Measurements from ENCODE around the gene CLSTN3. TPM values are rescaled to one million over a fixed set of nuclear protein-coding genes. Genes with fewer than 3 reads are reported as not detected.

Gene CLSTN3
- total and polyA plus RNA-seq, 2 of the 13 experiments (the other 11 are each of a cell fraction or from before 2014, with no cell fraction given) = 26.2 to 94.1 TPM

DNA sequence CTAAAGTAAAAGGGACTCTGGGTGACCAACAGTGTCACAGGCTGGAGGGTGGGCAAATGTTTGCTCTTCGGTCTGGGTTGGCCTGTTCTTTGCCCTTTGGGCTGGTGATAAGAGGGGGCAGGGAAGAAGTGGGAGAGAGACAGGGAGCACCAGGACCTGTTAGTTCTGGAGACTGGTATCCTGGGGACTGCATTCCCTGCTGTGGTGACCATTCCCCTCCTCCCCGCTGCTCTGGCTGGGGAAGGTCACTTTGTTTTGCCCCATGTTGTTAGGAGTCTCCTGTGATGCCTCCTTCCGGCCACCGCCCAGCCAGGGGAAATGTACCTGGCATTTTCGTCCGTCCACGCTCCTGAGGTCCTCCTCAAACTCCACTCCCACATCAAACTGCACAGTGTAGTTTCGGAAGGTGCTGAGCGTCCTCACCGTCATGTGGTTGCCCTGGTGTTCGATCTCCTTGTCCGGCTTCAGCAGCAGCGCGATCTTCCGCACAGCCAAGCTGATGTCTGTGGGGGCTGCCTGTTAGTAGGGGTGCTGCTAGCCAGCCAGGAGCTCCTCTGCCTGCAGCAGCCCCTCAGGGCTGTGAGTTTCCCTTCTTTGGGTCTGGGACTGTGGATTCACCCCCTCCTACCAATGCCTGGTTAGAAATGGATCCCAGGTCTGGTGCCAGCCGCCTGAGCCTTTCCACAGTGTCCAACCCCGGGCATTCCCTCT is 2.1 kb upstream of the CLSTN3 start (continued):
- TF ChIP-seq BRF2 (CRISPR knock-in tag; IDR thresholded peaks at IDR 0.05) = 0 out of 2 replicates have a peak, but pooled peaks have one; percentile 34
- TF ChIP-seq TEAD3 (CRISPR knock-in tag; optimal IDR thresholded peaks at IDR 0.05; ENCODE audit: borderline replicate concordance) = peak; percentile 63
- 0 out of 4 replicates have a peak, but pooled peaks of 1 of the 2 experiments have one; percentile 29 for TF ChIP-seq NR2F1 (CRISPR knock-in tag; IDR thresholded peaks at IDR 0.05)
- TF ChIP-seq, protein P1, sequence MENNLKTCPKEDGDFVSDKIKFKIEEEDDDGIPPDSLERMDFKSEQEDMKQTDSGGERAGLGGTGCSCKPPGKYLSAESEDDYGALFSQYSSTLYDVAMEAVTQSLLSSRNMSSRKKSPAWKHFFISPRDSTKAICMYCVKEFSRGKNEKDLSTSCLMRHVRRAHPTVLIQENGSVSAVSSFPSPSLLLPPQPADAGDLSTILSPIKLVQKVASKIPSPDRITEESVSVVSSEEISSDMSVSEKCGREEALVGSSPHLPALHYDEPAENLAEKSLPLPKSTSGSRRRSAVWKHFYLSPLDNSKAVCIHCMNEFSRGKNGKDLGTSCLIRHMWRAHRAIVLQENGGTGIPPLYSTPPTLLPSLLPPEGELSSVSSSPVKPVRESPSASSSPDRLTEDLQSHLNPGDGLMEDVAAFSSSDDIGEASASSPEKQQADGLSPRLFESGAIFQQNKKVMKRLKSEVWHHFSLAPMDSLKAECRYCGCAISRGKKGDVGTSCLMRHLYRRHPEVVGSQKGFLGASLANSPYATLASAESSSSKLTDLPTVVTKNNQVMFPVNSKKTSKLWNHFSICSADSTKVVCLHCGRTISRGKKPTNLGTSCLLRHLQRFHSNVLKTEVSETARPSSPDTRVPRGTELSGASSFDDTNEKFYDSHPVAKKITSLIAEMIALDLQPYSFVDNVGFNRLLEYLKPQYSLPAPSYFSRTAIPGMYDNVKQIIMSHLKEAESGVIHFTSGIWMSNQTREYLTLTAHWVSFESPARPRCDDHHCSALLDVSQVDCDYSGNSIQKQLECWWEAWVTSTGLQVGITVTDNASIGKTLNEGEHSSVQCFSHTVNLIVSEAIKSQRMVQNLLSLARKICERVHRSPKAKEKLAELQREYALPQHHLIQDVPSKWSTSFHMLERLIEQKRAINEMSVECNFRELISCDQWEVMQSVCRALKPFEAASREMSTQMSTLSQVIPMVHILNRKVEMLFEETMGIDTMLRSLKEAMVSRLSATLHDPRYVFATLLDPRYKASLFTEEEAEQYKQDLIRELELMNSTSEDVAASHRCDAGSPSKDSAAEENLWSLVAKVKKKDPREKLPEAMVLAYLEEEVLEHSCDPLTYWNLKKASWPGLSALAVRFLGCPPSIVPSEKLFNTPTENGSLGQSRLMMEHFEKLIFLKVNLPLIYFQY (CRISPR knock-in tag; IDR thresholded peaks at IDR 0.05; ENCODE audit: borderline replicate concordance) = peak; percentile 38; the same call in 1 of the 2 replicates
- TF ChIP-seq, protein P2, sequence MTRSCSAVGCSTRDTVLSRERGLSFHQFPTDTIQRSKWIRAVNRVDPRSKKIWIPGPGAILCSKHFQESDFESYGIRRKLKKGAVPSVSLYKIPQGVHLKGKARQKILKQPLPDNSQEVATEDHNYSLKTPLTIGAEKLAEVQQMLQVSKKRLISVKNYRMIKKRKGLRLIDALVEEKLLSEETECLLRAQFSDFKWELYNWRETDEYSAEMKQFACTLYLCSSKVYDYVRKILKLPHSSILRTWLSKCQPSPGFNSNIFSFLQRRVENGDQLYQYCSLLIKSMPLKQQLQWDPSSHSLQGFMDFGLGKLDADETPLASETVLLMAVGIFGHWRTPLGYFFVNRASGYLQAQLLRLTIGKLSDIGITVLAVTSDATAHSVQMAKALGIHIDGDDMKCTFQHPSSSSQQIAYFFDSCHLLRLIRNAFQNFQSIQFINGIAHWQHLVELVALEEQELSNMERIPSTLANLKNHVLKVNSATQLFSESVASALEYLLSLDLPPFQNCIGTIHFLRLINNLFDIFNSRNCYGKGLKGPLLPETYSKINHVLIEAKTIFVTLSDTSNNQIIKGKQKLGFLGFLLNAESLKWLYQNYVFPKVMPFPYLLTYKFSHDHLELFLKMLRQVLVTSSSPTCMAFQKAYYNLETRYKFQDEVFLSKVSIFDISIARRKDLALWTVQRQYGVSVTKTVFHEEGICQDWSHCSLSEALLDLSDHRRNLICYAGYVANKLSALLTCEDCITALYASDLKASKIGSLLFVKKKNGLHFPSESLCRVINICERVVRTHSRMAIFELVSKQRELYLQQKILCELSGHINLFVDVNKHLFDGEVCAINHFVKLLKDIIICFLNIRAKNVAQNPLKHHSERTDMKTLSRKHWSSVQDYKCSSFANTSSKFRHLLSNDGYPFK (CRISPR knock-in tag; IDR thresholded peaks at IDR 0.05; ENCODE audit: borderline replicate concordance) = peak; percentile 59; the same call in 1 of the 2 replicates
- TF ChIP-seq NFE2 (CRISPR knock-in tag; IDR thresholded peaks at IDR 0.05) = no peak
- peak; percentile 34; the same call in 1 of the 2 replicates for TF ChIP-seq ZNF616 (CRISPR knock-in tag; IDR thresholded peaks at IDR 0.05; ENCODE audit: low read depth)
- no peak for TF ChIP-seq SMYD3 (CRISPR knock-in tag; IDR thresholded peaks at IDR 0.05)
- peak; percentile 65; the same call in 1 of the 2 replicates for TF ChIP-seq ZNF431 (CRISPR knock-in tag; IDR thresholded peaks at IDR 0.05; ENCODE audit: borderline replicate concordance, low read depth)
- TF ChIP-seq RXRA (CRISPR knock-in tag; IDR thresholded peaks at IDR 0.05) = peak; percentile 34
- 0 out of 2 replicates have a peak, but pooled peaks have one; percentile 48 for TF ChIP-seq ZNF350 (CRISPR knock-in tag; IDR thresholded peaks at IDR 0.05; ENCODE audit: borderline replicate concordance, low read depth)
- no peak for TF ChIP-seq ZNF230 (CRISPR knock-in tag; IDR thresholded peaks at IDR 0.05)
- peak; percentile 34; the same call in 1 of the 2 replicates for TF ChIP-seq MAFG (CRISPR knock-in tag; IDR thresholded peaks at IDR 0.05)
- TF ChIP-seq PITX1 (CRISPR knock-in tag; IDR thresholded peaks at IDR 0.05) = peak; percentile 62
- TF ChIP-seq ZNF501 (CRISPR knock-in tag; IDR thresholded peaks at IDR 0.05) = 0 out of 2 replicates have a peak, but pooled peaks have one; percentile 33
- no peak for TF ChIP-seq BCL3 (CRISPR knock-in tag; IDR thresholded peaks at IDR 0.05)
- no peak for TF ChIP-seq NR3C1 (CRISPR knock-in tag; IDR thresholded peaks at IDR 0.05)
- no peak for TF ChIP-seq DNMT1 (CRISPR knock-in tag; IDR thresholded peaks at IDR 0.05)
- TF ChIP-seq SOX5 (CRISPR knock-in tag; IDR thresholded peaks at IDR 0.05; ENCODE audit: borderline replicate concordance) = no peak

All from HepG2 (cell line).